ENCODE measurements around the gene CFAP161.

Gene CFAP161

GRCh38 chr15:81133782-81134461, at the start of gene CFAP161:
Gene CFAP161 (plus strand): TSS chr15:81134270. CDS start chr15:81134330, 60 bp downstream.
- peak; percentile 31 to 66 for DNase-seq

- no peak for DNase-seq
These were observed 49.4 kb upstream of the CFAP161 start for GRCh38 chr15:81084716-81085115.

- no peak for DNase-seq
These were observed 48.9 kb upstream of the CFAP161 start for GRCh38 chr15:81085213-81085612.

- DNase-seq, result no peak
These were observed 48.2 kb upstream of the CFAP161 start for GRCh38 chr15:81085898-81086297.

GRCh38 chr15:81087066-81087465, 47.0 kb upstream of the CFAP161 start:
- no peak for DNase-seq

- DNase-seq, result no peak
These were observed 46.4 kb upstream of the CFAP161 start for GRCh38 chr15:81087694-81088093.

GRCh38 chr15:81088470-81089013, 45.5 kb upstream of the CFAP161 start:
- DNase-seq, result no peak

- DNase-seq, result no peak
These were observed 42.0 kb upstream of the CFAP161 start for GRCh38 chr15:81091889-81092558.

GRCh38 chr15:81092559-81092902, 41.5 kb upstream of the CFAP161 start:
- no peak for DNase-seq

GRCh38 chr15:81093961-81094360, 40.1 kb upstream of the CFAP161 start:
- no peak for DNase-seq

- no peak for DNase-seq
These were observed 38.2 kb upstream of the CFAP161 start for GRCh38 chr15:81095690-81096365.

GRCh38 chr15:81096398-81096797, 37.7 kb upstream of the CFAP161 start:
- no peak for DNase-seq

GRCh38 chr15:81097116-81097889, 36.8 kb upstream of the CFAP161 start:
- no peak for DNase-seq

GRCh38 chr15:81097890-81098280, 36.2 kb upstream of the CFAP161 start:
- no peak for DNase-seq

GRCh38 chr15:81098349-81098748, 35.7 kb upstream of the CFAP161 start:
- no peak for DNase-seq

- no peak for DNase-seq
These were observed 35.0 kb upstream of the CFAP161 start for GRCh38 chr15:81098861-81099651.

GRCh38 chr15:81101894-81102815, 31.9 kb upstream of the CFAP161 start:
- DNase-seq, result no peak

- DNase-seq, result no peak
These were observed 30.2 kb upstream of the CFAP161 start for GRCh38 chr15:81103857-81104256.

GRCh38 chr15:81105545-81105944, 28.5 kb upstream of the CFAP161 start:
- no peak for DNase-seq

- DNase-seq, result peak; percentile 43 to 49
These were observed 27.5 kb upstream of the CFAP161 start for GRCh38 chr15:81106560-81106959.

GRCh38 chr15:81107889-81108288, 26.2 kb upstream of the CFAP161 start:
- DNase-seq, result no peak
